ENCODE results near the gene OR5AR1.
"Not testable (repeated sequence)": the region's sequence is repeated elsewhere in the genome, so short reads cannot be mapped to it uniquely, and the experiment has no call there.

OR5AR1 gene

DNA sequence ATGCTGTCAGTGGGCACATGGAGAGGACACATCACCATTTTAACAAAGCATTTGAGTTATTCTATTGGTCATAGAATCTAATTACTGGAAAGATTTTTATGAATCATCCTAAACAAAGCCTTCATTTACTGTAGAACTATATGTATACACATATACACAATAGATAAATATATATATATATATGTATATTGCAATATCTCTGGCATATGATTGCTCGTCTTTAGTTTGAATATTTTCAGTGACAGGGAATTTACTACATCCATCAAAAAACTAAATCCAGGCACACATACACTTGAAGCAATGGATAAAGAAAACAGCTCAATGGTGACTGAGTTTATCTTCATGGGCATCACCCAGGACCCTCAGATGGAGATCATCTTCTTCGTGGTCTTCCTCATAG lies at the start of gene OR5AR1:
OR5AR1 (plus strand) TSS at position 301 of the 400 bp plus-strand sequence; CDS start at position 301, 0 bp downstream.
- DNase-seq, result no peak

DNA sequence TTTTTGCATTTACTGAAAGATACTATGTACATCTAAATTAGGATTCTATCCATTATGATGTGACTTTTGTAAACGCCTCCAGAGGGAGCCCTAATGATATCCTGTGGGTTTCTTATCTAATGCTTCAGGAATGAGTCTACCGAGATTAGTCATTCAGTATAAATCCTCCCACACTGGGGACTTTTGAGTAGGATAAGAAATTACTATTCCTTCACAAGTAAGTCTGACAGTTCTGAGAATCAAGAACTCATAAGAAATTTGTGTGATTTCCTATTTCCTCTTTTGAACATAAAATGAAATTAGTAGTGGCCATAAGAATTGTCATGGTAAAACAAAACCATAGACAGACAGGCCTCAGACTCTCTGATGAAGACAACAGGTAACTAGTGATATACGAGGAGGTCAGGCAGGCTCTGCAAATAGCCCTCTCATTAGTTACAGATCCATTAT lies 38.8 kb upstream of the OR5AR1 start:
- DNase-seq, result peak; percentile 42 to 48

DNA sequence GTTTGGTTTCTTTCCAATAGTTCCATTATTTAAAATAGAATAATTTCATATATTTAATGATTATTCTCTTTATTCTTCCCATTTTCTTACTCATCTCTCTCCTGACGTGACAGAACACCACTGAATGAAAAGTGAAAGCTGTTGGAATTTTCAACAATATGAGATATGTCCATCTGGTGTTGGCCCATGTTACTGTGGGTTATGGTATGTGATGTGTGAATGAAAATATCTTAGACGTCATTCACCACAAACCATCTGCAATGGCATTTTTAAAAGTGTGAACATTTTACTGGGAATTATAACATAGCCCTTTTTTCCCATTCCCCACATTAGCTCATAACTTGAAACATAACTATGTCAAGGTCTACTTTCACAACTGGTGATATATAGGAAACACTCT lies 37.5 kb upstream of the OR5AR1 start:
- DNase-seq, result no peak

DNA sequence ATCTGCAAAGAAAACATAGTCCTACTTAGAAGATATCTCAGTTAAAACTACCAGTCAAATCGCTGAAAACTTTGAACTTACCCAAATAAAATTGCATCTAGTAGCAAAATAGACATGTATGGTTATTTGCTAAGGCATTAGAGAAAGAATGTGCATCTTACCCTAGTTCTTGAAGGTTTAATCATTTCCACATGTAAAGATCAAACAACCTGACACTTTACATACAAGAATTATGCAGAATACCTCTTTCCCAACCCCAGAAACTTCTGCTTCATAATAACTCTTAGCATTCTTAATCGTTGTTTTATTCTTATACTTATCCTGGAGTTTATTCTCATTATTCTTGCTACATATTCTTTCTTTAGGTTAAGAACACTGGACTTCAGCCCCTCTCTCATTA lies 31.2 kb upstream of the OR5AR1 start:
- DNase-seq, result no peak

DNA sequence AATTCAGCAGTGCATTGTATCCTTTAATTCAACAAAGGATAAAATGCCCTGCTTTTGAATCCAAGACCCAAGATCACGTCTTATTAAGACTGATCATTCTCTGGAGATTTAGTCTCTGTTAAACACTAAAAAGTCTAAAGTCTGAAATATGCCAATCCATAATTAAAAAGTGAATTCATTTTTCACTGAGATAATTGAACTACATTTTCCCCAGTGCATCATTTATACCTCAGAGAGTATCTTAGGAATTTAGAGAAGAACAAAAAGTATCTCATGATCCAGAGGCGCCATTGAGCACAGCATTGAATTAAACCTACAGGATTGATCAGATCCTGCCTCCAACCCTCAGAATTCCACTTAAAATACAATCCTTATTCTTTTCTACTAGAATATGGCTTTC lies 26.6 kb upstream of the OR5AR1 start:
- no peak for DNase-seq

DNA sequence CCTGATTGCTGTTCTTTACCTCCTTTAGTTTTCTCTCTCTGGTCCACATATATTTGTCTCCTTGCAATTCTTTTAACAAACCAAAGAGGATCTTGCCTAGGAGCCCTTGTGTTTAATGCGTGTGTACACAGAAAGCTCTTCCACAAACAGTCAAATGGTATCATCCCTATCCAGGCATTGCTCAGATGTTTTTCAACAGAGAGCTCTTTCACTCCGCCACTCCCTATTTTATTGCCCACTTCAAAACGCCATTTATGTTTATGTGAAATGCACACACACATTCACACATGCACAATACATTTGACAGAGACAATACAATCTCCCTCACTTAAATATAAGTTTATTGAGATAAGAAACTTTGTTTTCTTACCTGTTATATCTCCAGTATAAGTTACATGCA lies 26.0 kb upstream of the OR5AR1 start:
- DNase-seq, result no peak

DNA sequence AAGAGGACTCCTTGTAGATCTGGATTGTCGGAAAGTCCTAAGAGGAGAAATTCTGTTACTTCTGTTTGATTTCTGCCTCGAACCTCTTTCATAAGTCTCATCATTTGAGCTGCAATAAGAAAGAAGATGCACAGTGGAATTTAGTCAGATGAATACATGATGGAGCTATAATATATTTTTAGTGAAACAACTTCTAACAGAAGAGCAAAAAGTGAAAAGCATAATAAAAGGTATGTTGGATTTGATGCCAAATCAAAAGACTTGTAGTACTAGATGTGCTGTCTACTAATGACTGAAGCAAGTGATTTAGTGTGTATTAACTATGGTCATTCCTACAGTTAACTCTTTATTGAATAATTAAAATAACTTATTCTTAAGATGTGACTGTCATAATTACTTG lies 21.1 kb upstream of the OR5AR1 start, which contains the start of gene OR5AP2:
OR5AP2 (minus strand) TSS at position 101 of the 400 bp plus-strand sequence; CDS start at position 101, 0 bp downstream.
- DNase-seq, result no peak

DNA sequence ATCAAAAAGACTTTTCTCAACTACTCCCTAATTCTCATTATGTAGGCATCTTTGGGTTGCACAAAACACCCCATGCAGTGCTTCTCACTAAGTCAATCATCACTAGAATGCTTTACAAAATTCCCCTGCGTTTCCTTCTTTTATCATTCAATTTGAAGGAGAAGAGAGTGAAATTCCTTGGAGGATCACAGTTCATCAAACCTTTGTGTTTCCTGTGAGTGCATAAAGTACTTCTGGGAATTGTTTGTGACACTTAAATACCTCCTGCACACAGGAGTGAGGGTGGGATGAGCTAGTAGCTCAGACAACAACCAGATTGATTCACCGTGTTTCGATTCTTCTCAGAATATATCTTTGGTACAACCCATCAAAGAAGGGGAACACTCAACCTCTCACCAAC lies 3.7 kb upstream of the OR5AR1 start:
- no peak for DNase-seq

DNA sequence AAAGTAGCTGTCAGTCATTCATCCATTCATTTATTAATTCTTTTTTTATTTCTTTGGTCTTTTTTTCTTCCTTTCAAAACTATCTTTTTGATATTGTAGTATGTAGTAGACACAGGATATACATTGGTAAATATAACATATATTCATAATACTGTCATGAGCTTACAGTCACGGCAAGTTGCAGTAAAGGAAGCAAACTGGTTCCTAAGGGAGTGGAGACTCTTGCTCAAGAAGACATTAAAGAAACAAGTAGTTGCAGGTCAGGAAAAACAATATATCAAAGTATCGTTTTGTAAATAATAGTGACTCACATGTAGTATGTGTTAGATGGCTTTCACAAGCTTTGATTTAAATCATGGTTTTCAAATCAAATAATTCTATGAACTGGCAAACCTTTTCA lies 7.5 kb downstream of the OR5AR1 start:
- no peak for DNase-seq

DNA sequence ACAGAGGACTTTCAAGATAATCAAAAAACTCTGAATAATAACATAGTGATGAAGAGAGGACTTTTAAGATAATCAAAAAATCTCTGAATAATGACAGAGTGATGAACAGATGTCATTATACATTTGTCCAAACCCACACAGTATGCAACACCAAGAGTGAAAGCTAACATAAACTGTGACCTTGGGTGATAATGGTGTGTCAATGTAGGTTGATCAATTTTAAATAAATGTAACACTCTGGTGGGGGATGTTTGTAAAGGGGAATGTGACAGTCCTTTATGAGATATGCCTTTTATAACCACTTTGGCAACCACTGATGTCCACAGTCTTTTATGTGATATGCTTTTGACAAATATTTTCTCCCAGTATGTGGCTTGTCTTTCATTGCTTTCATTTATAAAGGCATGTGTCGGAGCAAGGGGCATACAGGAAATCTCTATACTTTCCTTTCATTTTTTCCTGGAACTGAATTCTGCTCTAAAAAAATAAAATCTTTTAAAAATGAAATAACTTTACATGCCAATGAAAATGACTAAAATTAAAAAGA lies 25.1 kb downstream of the OR5AR1 start:
- DNase-seq, result no peak

DNA sequence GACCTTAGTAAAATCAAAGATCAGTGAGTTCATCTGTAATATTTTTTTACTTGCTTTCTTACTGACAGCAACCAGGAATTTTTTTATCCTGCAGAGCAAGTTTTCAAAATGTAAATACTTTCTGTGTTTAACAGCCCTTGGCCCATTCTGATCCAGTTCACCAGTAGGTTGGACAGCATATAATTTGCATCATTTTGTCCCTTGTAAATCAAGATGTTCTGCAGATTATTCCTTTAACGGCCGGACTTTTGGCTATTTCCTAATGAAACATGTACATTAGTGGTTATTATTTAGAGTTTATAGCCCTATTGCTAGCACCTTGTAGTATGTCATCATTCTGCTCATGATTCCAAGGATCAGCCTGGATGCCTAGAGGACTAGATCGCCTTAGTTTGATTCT lies 27.7 kb downstream of the OR5AR1 start:
- not testable (repeated sequence) for DNase-seq

DNA sequence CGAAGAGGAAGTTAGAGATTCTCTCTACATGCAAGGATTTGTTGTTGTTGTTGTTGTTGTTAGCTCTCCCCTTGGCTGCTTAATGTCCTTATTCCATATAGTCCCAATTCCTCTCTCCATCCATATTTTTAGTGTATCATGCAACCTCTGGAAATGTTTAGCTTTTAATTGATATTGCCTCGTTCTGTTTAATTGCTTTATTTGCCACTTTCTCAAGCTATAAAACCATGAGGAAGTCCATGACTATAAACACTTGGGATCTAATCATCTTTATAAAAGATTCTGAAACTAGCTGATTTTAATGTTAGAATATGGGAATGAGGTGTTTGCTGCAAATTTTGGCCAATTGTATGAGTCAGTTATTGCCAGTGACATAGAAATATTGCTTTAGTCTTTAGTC lies 29.9 kb downstream of the OR5AR1 start:
- no peak for DNase-seq

DNA sequence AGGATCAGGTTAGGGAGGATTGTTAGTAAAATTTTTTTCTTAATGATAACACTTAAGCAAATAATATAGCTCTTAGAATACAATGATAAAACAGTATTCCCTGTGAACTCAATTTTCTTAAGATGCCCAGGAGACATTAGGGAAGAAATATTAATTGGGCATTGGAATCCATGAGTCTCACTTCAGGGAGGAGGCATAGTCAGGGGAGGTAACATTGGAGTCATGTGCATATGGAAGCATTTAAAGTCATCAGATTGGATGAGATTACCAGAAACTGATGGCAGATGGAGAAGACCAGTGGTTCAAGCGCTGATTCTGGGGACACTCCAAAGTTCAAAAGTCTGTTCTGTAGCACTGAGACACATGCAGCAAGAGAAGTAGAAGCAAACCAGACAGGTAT lies 35.3 kb downstream of the OR5AR1 start, which contains the start of gene OR9G1:
OR9G1 (plus strand) TSS at position 301 of the 400 bp plus-strand sequence. CDS start 1,293 bp downstream, outside the sequence.
- no peak for DNase-seq

DNA sequence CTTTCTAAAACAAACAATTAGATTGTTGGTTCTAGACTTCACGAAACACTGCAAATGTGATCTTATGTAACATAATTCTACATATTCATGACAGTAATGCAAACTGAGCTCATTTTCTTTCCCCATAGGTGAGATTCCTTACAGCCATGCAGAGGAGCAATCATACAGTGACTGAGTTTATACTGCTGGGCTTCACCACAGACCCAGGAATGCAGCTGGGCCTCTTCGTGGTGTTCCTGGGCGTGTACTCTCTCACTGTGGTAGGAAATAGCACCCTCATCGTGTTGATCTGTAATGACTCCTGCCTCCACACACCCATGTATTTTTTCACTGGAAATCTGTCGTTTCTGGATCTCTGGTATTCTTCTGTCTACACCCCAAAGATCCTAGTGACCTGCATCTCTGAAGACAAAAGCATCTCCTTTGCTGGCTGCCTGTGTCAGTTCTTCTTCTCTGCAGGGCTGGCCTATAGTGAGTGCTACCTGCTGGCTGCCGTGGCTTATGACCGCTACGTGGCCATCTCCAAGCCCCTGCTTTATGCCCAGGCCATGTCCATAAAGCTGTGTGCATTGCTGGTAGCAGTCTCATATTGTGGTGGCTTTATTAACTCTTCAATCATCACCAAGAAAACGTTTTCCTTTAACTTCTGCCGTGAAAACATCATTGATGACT lies 36.9 kb downstream of the OR5AR1 start:
- DNase-seq, result no peak

DNA sequence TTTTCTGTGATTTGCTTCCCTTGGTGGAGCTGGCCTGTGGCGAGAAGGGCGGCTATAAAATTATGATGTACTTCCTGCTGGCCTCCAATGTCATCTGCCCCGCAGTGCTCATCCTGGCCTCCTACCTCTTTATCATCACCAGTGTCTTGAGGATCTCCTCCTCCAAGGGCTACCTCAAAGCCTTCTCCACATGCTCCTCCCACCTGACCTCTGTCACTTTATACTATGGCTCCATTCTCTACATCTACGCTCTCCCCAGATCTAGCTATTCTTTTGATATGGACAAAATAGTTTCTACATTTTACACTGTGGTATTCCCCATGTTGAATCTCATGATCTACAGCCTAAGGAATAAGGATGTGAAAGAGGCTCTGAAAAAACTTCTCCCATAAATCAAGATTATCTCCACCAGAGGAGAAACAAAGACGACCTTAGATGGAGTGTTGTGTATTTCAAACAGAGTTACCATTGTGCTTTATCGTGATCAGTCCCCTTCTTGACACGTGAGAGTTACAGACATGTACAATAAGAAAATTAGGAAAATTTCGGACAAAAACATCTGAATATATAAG lies 37.5 kb downstream of the OR5AR1 start:
- no peak for DNase-seq

DNA sequence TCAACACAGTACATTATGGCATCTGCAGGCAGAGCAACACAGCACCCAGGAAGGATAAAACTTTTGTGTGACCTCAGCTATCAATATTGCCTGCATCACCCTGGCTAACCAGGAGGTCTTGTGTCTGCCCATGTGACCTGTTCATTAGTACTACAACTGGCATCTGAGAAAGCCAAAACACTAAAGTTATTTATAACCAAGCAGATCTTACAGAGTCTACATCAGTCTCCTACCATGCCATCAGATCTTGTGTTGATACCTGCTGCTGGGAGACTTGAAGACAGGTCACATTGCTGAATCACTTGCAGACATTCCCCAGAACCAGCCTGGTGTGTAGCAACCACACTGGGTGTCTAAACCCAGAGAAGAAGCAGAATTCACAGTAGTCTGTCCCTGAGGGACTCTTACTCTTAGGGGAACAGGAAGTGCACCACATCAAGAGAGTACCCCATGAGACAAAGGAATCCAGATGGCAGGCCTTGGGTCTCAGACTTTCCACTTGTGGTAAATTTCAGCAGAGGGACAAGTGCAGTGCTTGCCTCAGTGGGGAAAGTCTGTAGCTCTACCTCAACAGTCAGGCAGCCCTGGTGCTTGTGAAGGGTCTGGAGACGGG lies 42.4 kb downstream of the OR5AR1 start:
- no peak for DNase-seq

DNA sequence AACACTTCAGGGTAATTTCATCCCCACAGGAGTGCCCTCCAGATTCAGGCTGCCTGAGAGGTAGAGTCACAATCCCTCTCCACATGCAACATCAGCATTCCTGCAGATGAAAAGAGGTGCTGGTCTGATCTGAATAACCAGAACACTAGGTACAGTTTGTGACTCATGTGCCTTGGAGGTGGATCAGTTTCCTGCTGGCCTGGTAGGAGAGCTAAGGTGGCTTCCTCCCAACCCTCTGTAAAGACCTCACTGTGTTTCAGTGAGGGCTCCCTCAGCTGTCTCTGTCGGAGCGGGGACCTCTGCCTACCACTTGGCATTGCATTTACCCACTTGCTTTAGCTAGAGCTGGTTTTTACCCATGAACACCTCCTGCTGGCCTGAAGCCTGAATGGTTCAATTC lies 43.0 kb downstream of the OR5AR1 start:
- no peak for DNase-seq

DNA sequence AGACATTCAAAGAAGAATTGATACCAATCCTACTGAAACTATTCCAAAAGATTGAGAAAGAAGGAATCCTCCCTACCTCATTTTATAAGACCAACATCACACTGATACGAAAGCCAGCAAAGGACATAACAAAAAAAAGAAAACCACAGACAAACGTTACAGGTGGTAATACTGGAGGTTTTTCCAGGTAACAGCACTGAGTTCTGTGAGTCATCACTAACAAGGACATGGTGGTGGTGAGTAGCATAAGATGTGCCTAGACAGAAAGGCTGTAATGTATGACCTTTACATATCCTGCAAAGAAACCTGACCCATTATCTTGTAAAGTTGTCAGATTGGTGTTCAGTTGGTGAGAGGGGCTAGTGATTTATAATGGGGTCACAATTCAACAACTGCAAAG lies 50.7 kb downstream of the OR5AR1 start:
- no peak for DNase-seq

Measured in NCI-H526 (cell line).